ENCODE measurements around the gene SPAG9. TPM values are rescaled to one million over a fixed set of nuclear protein-coding genes. Genes with fewer than 3 reads are reported as not detected.

SPAG9 gene
- total RNA-seq, 4 donors from 2014 or later: 139 to 171 (median 143) TPM

DNA sequence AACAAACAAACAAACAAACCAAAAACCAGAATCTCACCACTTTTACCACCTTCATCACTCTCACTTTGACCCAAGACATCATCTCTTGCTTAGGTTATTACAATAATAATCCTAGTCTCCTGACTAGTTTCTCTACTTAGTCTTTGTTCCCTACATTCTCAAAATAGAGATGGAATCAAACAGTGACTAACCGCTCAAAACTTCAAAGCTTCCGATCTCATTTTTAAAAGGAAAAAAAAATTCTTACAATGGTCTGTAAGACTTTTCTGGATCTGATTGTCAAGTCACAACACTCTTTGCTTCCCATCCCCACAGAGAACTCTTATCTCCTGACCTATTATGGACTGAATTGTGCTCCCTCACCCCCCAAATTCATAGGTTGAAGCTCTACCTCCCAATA lies 60.9 kb downstream of the SPAG9 start:
- no peak for DNase-seq
- TF ChIP-seq POLR2A (IDR thresholded peaks at IDR 0.05): no peak
- TF ChIP-seq CTCF (IDR thresholded peaks at IDR 0.05 in 4 of 5, conservative IDR thresholded peaks at IDR 0.05 in 1 of 5): no peak
- Histone ChIP-seq H3K36me3 (no peaks in the 10 kb centered on the region), H3K27me3 (no peaks in the 10 kb centered on the region), H3K4me1 (peaks cover 34 to 35% of the 10 kb centered on the region in 2 donors), H3K27ac (peak overlapping the region in 1 of 4 donors; percentile 75), H3K4me3 (no peak overlapping the region), H3K9me3 (no peaks in the 10 kb centered on the region)
- intact Hi-C loops (cut with DNase I; ENCODE audit: low total_unique reads) (loop anchor here (10.0 kb wide), 2 partner anchors 95 to 205 kb away; partner anchors contain the start of gene NME1), in situ Hi-C loops (cut with MboI; ENCODE audit: low sequenced_read_pairs in 4 of 4) (no loop called here)
- ATAC-seq: no peak

GRCh38 chr17:51057534-51057933 lies 63.1 kb downstream of the SPAG9 start:
- Histone ChIP-seq H3K36me3 (no peaks in the 10 kb centered on the region), H3K4me3 (no peak overlapping the region), H3K9me3 (no peaks in the 10 kb centered on the region), H3K27ac (peak overlapping the region; percentile 72 to 78 (median 74)), H3K4me1 (peaks cover 34 to 35% of the 10 kb centered on the region in 2 donors), H3K27me3 (no peaks in the 10 kb centered on the region)
- intact Hi-C loops (cut with DNase I; ENCODE audit: low total_unique reads): loop anchor here (2.0 to 10.0 kb wide), 3 partner anchors 57 to 203 kb away; partner anchors contain the start of gene NME1
- ATAC-seq (no peak), DNase-seq (no peak)
- in situ Hi-C loops (cut with MboI; ENCODE audit: low sequenced_read_pairs in 4 of 4): no loop called here
- TF ChIP-seq CTCF (IDR thresholded peaks at IDR 0.05 in 4 of 5, conservative IDR thresholded peaks at IDR 0.05 in 1 of 5) (no peak), POLR2A (IDR thresholded peaks at IDR 0.05) (no peak)

GRCh38 chr17:51056813-51057510 lies 63.7 kb downstream of the SPAG9 start:
- H3K4me3 ChIP-seq: no peak overlapping the region
- no peaks in the 10 kb centered on the region for H3K36me3 ChIP-seq
- H3K27me3 ChIP-seq: no peaks in the 10 kb centered on the region
- in situ Hi-C loops (cut with MboI; ENCODE audit: low sequenced_read_pairs in 4 of 4): no loop called here
- peak; percentile 89 to 96 for ATAC-seq
- intact Hi-C loops (cut with DNase I; ENCODE audit: low total_unique reads): loop anchor here (2.0 to 10.0 kb wide), 3 partner anchors 56 to 202 kb away; partner anchors contain the start of gene NME1
- peak overlapping the region; percentile 72 to 78 (median 74) for H3K27ac ChIP-seq
- peak; percentile 14 to 60 for DNase-seq
- no peaks in the 10 kb centered on the region for H3K9me3 ChIP-seq
- H3K4me1 ChIP-seq: peaks cover 34 to 35% of the 10 kb centered on the region in 2 donors
- TF ChIP-seq CTCF (IDR thresholded peaks at IDR 0.05 in 4 of 5, conservative IDR thresholded peaks at IDR 0.05 in 1 of 5) (peak; percentile 16 to 67 (median 51)), POLR2A (IDR thresholded peaks at IDR 0.05) (no peak)

GRCh38 chr17:51054748-51055147 lies 65.9 kb downstream of the SPAG9 start:
- Histone ChIP-seq H3K36me3 (no peaks in the 10 kb centered on the region), H3K9me3 (no peaks in the 10 kb centered on the region), H3K27me3 (no peaks in the 10 kb centered on the region), H3K4me1 (peaks cover 34 to 35% of the 10 kb centered on the region in 2 donors), H3K4me3 (no peak overlapping the region), H3K27ac (peak overlapping the region in 1 of 4 donors; percentile 75)
- TF ChIP-seq CTCF (IDR thresholded peaks at IDR 0.05 in 4 of 5, conservative IDR thresholded peaks at IDR 0.05 in 1 of 5): no peak
- TF ChIP-seq POLR2A (IDR thresholded peaks at IDR 0.05): no peak
- DNase-seq (no peak), ATAC-seq (no peak)
- intact Hi-C loops (cut with DNase I; ENCODE audit: low total_unique reads) (loop anchor here (10.0 kb wide), 2 partner anchors 100 to 200 kb away; partner anchors contain the start of gene NME1), in situ Hi-C loops (cut with MboI; ENCODE audit: low sequenced_read_pairs in 4 of 4) (no loop called here)

All from gastrocnemius medialis (tissue), 4 donors.